HepG2 (cell line): Measurements from ENCODE around the gene BMP6. TPM values are rescaled to one million over a fixed set of nuclear protein-coding genes. Genes with fewer than 3 reads are reported as not detected.

Source experiments
- ATAC-seq: fragments of 200-7000 bp; cut with Tn5 transposase; 3 replicates; pipeline ENCODE4 v1.9.1; 2020; ENCODE audit warnings: mild to moderate bottlenecking, moderate library complexity
- BruUV-seq: library from RNA; stranded (reverse); fragments of 400-500 nt; replicated peaks from 2 replicates; lab custom pipeline; 2021; lab: Mats Ljungman, UMichigan
- CTCF ChIA-PET: fragments of 300-600 bp; formaldehyde crosslinking; extraction: SDS; loops from one replicate; lab custom pipeline; 2021; ENCODE audit warnings: low total read pairs, inconsistent platforms, low intra/inter-chr PET ratio; lab: Yijun Ruan, JAX
- POLR2A ChIA-PET: fragments of 350-600 bp; sonication (Branson Sonifier 250); formaldehyde crosslinking; loops from one replicate; lab custom pipeline; 2020; ENCODE audit warnings: antibody characterized with exemption, inconsistent platforms; lab: Yijun Ruan, JAX
- DNase-seq: peaks from one replicate; pipeline ENCODE4 v3.0.0-alpha.2; 2015; ENCODE audit warnings: low spot score
- FAIRE-seq: peaks from 3 replicates; lab custom pipeline; 2011; peaks lifted over from hg19 to GRCh38; lab: Jason Lieb, UNC
- H2AFZ ChIP-seq: one replicate; pipeline ENCODE4 v1.6.1; 2011; ENCODE audit warnings: low read length, inconsistent platforms
- H3K27ac ChIP-seq: fragments of 300-600 bp; 3 replicates; pipeline ENCODE4 v1.8.0; 2011; ENCODE audit warnings: mixed run types, mild to moderate bottlenecking, mixed read lengths, low read length, inconsistent platforms; ENCODE audit not compliant: insufficient read depth; ENCODE audit errors: extremely low read length
- H3K27me3 ChIP-seq, 2 experiments: fragments of 200-600 bp in 1 of 2; 2 replicates in 1 of 2; 3 replicates in 1 of 2; pipeline versions ENCODE4 v1.6.0 to v1.8.0; 2011; ENCODE audit warnings: low read length in 2 of 2, mild to moderate bottlenecking in 2 of 2, moderate library complexity in 2 of 2, inconsistent platforms in 1 of 2; ENCODE audit not compliant: insufficient read depth in 2 of 2, control insufficient read depth in 1 of 2
- H3K36me3 ChIP-seq, 2 experiments: fragments of 200-600 bp in 1 of 2; replicated peaks in 1 of 2; 2 replicates in 1 of 2; 3 replicates in 1 of 2; pipeline versions ENCODE4 v1.5.1 to v1.8.0; 2011; ENCODE audit warnings: low read length in 2 of 2, inconsistent platforms in 1 of 2; ENCODE audit not compliant: insufficient read depth in 2 of 2, control insufficient read depth in 1 of 2
- H3K4me1 ChIP-seq: 2 replicates; pipeline ENCODE4 v1.5.1; 2012; ENCODE audit warnings: low read length, inconsistent platforms; ENCODE audit not compliant: insufficient read depth
- H3K4me2 ChIP-seq: 2 replicates; pipeline ENCODE4 v1.6.0; 2011; ENCODE audit warnings: low read depth, low read length, inconsistent platforms
- H3K4me3 ChIP-seq, 3 experiments: fragments of 200-600 bp in 1 of 3; sonication (generic), shearing (Covaris generic) in 1 of 3; replicated peaks in 1 of 3; 2 replicates each; pipeline ENCODE4 v1.5.1; 2011 to 2016; ENCODE audit warnings: low read length in 3 of 3, inconsistent platforms in 2 of 3, low read depth in 2 of 3, mild to moderate bottlenecking in 2 of 3, control low read depth in 1 of 3, mixed read lengths in 1 of 3; ENCODE audit not compliant: insufficient read depth in 1 of 3
- H3K79me2 ChIP-seq: one replicate; pipeline ENCODE4 v1.6.1; 2011; ENCODE audit warnings: low read length, inconsistent platforms; ENCODE audit not compliant: insufficient read depth
- H3K9ac ChIP-seq: 2 replicates; pipeline ENCODE4 v1.6.0; 2011; ENCODE audit warnings: mild to moderate bottlenecking, low read depth, low read length, inconsistent platforms; ENCODE audit not compliant: insufficient read depth
- H3K9me3 ChIP-seq: 2 replicates; pipeline ENCODE4 v1.5.1; 2012; ENCODE audit warnings: mild to moderate bottlenecking, low read length
- H4K20me1 ChIP-seq: 2 replicates; pipeline ENCODE4 v1.6.0; 2011; ENCODE audit warnings: inconsistent platforms, mild to moderate bottlenecking, low read length, moderate library complexity; ENCODE audit not compliant: insufficient read depth
- IRF9 ChIP-seq: sonication (generic); formaldehyde crosslinking; IDR thresholded peaks from 2 replicates; pipeline ENCODE4 v1.8.0; 2022; ENCODE audit warnings: missing genetic modification reagents, mild to moderate bottlenecking, borderline replicate concordance
- NBN ChIP-seq: fragments of 450-650 bp; conservative IDR thresholded peaks from 2 replicates; pipeline ENCODE4 v1.6.1; 2017
- PAX8 ChIP-seq: sonication (generic); formaldehyde crosslinking; IDR thresholded peaks from 2 replicates; pipeline ENCODE4 v1.8.0; 2022; ENCODE audit warnings: mild to moderate bottlenecking, missing genetic modification reagents, borderline replicate concordance
- PCBP2 ChIP-seq: fragments of 200-400 bp; formaldehyde crosslinking; optimal IDR thresholded peaks from 2 replicates; pipeline ENCODE3; 2018; ENCODE audit warnings: low read length, low read depth; ENCODE audit not compliant: poor library complexity, severe bottlenecking
- RBM39 ChIP-seq: fragments of 200-400 bp; formaldehyde crosslinking; IDR thresholded peaks from one replicate; pipeline ENCODE4 v1.6.1; 2018; ENCODE audit warnings: antibody characterized with exemption, mild to moderate bottlenecking, low read depth, low read length; ENCODE audit not compliant: poor library complexity, severe bottlenecking
- XRCC5 ChIP-seq: fragments of 200-400 bp; formaldehyde crosslinking; optimal IDR thresholded peaks from 2 replicates; pipeline ENCODE3; 2017; ENCODE audit warnings: mild to moderate bottlenecking, low read length
- ZBTB3 ChIP-seq: sonication (generic); formaldehyde crosslinking; IDR thresholded peaks from 2 replicates; pipeline ENCODE4 v1.4.0; 2020; ENCODE audit warnings: low read depth, mild to moderate bottlenecking, moderate library complexity, missing genetic modification reagents, borderline replicate concordance
- ZBTB40 ChIP-seq, 2 experiments: fragments of 450-650 bp in 1 of 2; sonication (generic) in 1 of 2; formaldehyde crosslinking in 1 of 2; IDR thresholded peaks; 2 replicates each; pipeline versions ENCODE4 v1.6.1 to v1.8.0; 2016 to 2022; ENCODE audit warnings: antibody characterized with exemption in 1 of 2, mild to moderate bottlenecking in 1 of 2, missing genetic modification reagents in 1 of 2
- ZNF292 ChIP-seq: sonication (generic); formaldehyde crosslinking; IDR thresholded peaks from 2 replicates; pipeline ENCODE4 v1.8.1; 2022; ENCODE audit warnings: mild to moderate bottlenecking, low read depth, missing genetic modification reagents, borderline replicate concordance
- ZNF574 ChIP-seq: sonication (generic); formaldehyde crosslinking; IDR thresholded peaks from 2 replicates; pipeline ENCODE4 v1.4.0; 2020; ENCODE audit warnings: missing genetic modification reagents
- ZNF782 ChIP-seq: sonication (generic); formaldehyde crosslinking; IDR thresholded peaks from 2 replicates; pipeline ENCODE4 v1.4.0; 2020; ENCODE audit warnings: missing genetic modification reagents, mild to moderate bottlenecking, borderline replicate concordance
- WGBS: methylation state at CpG from one replicate; pipeline ENCODE4 v1.1.6; 2017; ENCODE audit warnings: low lambda C conversion rate; 5-methylcytosine and 5-hydroxymethylcytosine counted together
- in situ Hi-C: cut with HindIII; loops from 2 replicates; pipeline ENCODE4 v1.10.0; 2017; ENCODE audit warnings: low pct_unique_long_range_greater_than_20kb; ENCODE audit not compliant: extremely low pct_ligation_motif_present
- intact Hi-C: fragments of 100-400 bp; cut with micrococcal nuclease; formaldehyde crosslinking; loops from one replicate; pipeline ENCODE4 v1.10.0; 2022; ENCODE audit not compliant: unreplicated experiment
- polyA plus RNA-seq, 8 experiments: library from polyadenylated mRNA; depleted of rRNA in 3 of 8; stranded (reverse) in 7 of 8; unstranded in 1 of 8; fragments of >200 nt; fragmentation: Illumina TruSeq in 4 of 8; extraction: Trizol in 4 of 8; gene quantifications; 2 replicates each; pipeline versions ENCODE4 v1.2.1 to v1.2.3, GENCODE V29; 2011 to 2016; ENCODE audit warnings: low read depth in 4 of 8, missing spikeins in 1 of 8, mixed read lengths in 1 of 8; ENCODE audit not compliant: insufficient read depth in 1 of 8
- total RNA-seq, 5 experiments: library from RNA; depleted of rRNA; stranded (reverse); fragments of >200 nt; fragmentation: Illumina TruSeq; extraction: Trizol; gene quantifications; 2 replicates each; pipeline ENCODE4 v1.2.3, GENCODE V29; 2016; ENCODE audit warnings: low read depth in 1 of 5

The BMP6 gene
- total and polyA plus RNA-seq, 2 of the 13 experiments (the other 11 are each of a cell fraction or from before 2014, with no cell fraction given) = 0.09 to 0.18 TPM

- FAIRE-seq (no peak), ATAC-seq (no peak), DNase-seq (no peak)
- CTCF ChIA-PET = no interaction called here
- intact Hi-C loops = no loop called here
- no peaks in the 10 kb centered on the region for H3K79me2 ChIP-seq
- no peak overlapping the region for H3K27ac ChIP-seq
- in situ Hi-C loops = no loop called here
- H3K4me3 ChIP-seq = no peak overlapping the region
- BruUV-seq = no TSS peak
- no peak overlapping the region for H2AFZ ChIP-seq
- no peak overlapping the region for H3K4me2 ChIP-seq
- POLR2A ChIA-PET = no interaction called here
- H3K9me3 ChIP-seq = no peaks in the 10 kb centered on the region
- TF ChIP-seq IRF9 (CRISPR knock-in tag) (no peak), ZBTB3 (no peak), NBN (no peak), RBM39 (no peak), PCBP2 (no peak), XRCC5 (no peak), ZNF782 (CRISPR knock-in tag) (no peak), ZNF292 (no peak), ZBTB40 (IDR thresholded peaks at IDR 0.05) (no peak), ZBTB40 (CRISPR knock-in tag; IDR thresholded peaks at IDR 0.05) (no peak), ZNF574 (CRISPR knock-in tag) (no peak), PAX8 (CRISPR knock-in tag) (no peak)
- no peaks in the 10 kb centered on the region for H3K36me3 ChIP-seq
- no peaks in the 10 kb centered on the region for H4K20me1 ChIP-seq
- peaks cover 29% of the 10 kb centered on the region for H3K4me1 ChIP-seq
- peaks cover 0 to 4% of the 10 kb centered on the region in 2 experiments; a peak in 1 of 5 replicates for H3K27me3 ChIP-seq
- H3K9ac ChIP-seq = no peak overlapping the region
- WGBS = 63% methylated on average over 10 of the region's 10 CpGs
These were observed 32.1 kb upstream of the BMP6 start for GRCh38 chr6:7693827-7694226.
